ENCODE measurements around the gene PIK3AP1.
A peak's percentile ranks its signal among the peaks of the same experiment; 100 is the strongest.

The PIK3AP1 gene

GRCh38 chr10:96695975-96696634, 24.2 kb downstream of the PIK3AP1 start:
- no peak for TF ChIP-seq CTCF (conservative IDR thresholded peaks at IDR 0.05; ENCODE audit: low read depth, low read length)
- no peak overlapping the region for H3K4me3 ChIP-seq (ENCODE audit: low read length)
- no peak for DNase-seq (ENCODE audit: low read depth)

- TF ChIP-seq CTCF (conservative IDR thresholded peaks at IDR 0.05; ENCODE audit: low read depth, low read length): no peak
- no peak for DNase-seq (ENCODE audit: low read depth)
- no peak overlapping the region for H3K4me3 ChIP-seq (ENCODE audit: low read length)
Observed at GRCh38 chr10:96695366-96695765, 24.9 kb downstream of the PIK3AP1 start.

GRCh38 chr10:96693431-96693830, 26.9 kb downstream of the PIK3AP1 start:
- no peak for TF ChIP-seq CTCF (conservative IDR thresholded peaks at IDR 0.05; ENCODE audit: low read depth, low read length)
- no peak overlapping the region for H3K4me3 ChIP-seq (ENCODE audit: low read length)
- DNase-seq (ENCODE audit: low read depth): no peak

- no peak for TF ChIP-seq CTCF (conservative IDR thresholded peaks at IDR 0.05; ENCODE audit: low read depth, low read length)
- no peak overlapping the region for H3K4me3 ChIP-seq (ENCODE audit: low read length)
- no peak for DNase-seq (ENCODE audit: low read depth)
Observed at GRCh38 chr10:96692427-96692826, 27.9 kb downstream of the PIK3AP1 start.

GRCh38 chr10:96691761-96692160, 28.6 kb downstream of the PIK3AP1 start:
- H3K4me3 ChIP-seq (ENCODE audit: low read length): no peak overlapping the region
- no peak for DNase-seq (ENCODE audit: low read depth)
- TF ChIP-seq CTCF (conservative IDR thresholded peaks at IDR 0.05; ENCODE audit: low read depth, low read length): no peak

- peak; percentile 10 for DNase-seq (ENCODE audit: low read depth)
- TF ChIP-seq CTCF (conservative IDR thresholded peaks at IDR 0.05; ENCODE audit: low read depth, low read length): no peak
Observed at GRCh38 chr10:96690755-96691730, 29.3 kb downstream of the PIK3AP1 start.

More at GRCh38 chr10:96690755-96691730, 29.3 kb downstream of the PIK3AP1 start:
- H3K4me3 ChIP-seq (ENCODE audit: low read length): no peak overlapping the region
